GM21447 (cell line): ENCODE measurements around the gene PKD1L1.
"Not testable (repeated sequence)": the region's sequence is repeated elsewhere in the genome, so short reads cannot be mapped to it uniquely, and the experiment has no call there.

Experiments
- ATAC-seq: cut with Tn5 transposase; IDR thresholded peaks from one replicate; pipeline ENCODE4 v1.9.1; 2021; ENCODE audit not compliant: unreplicated experiment

PKD1L1 gene

DNA sequence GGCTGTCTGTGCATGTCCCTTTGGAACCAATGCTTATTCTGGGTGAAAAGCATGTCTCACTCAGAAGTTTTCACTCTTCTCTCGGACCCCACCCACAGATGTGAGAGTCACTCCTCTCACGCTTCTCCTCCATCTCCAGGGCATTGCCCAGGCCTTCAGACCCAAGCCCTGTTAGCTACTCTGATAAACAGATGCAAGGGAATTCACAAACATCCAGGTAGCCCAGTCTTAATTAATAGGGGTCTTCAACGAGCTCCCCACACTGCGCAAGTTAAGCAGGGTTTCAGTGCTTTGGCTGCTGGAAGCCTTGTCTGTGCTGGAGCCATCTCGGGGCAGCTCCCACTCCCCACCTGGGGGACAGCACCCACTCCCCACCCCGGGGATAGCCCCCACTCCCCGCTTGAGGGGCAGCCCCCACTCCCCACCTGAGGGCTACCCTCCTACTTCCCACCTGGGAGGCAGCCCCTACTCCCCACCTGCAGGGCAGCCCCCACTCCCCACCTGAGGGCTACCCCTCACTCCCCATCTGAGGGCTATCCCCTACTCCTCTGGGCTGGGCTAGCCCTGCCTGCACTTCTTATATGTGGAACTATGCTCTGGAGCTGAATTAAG is 8.7 kb downstream of the PKD1L1 start:
- ATAC-seq: no peak

DNA sequence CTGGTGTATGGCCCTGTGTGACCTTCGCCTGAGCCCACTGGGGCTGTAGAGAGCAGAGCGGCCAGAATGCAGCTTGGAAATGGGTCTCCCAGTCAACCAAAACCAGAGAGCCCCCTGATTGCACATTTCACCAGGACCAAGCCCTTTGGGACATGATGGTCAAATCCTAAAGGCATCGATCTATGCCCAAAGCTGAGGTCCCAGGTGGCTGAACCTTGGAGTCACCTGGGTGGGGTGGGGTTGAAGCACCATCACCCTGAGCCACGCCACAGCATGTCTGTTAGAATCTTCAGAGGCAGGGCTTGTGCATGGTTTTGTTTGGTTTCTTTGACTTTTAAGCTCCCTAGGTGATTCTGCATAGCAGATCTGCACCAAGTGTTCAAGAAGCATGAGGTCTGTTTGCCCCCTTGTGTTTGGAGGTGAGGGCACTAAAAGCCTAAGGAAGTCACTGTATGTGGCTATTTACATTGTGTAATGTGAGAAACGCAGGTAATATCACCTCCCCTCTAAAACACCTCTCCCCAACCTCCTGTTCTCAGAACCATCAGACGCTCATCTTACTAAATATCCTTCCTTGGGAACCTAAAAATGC is 9.6 kb downstream of the PKD1L1 start:
- no peak for ATAC-seq

DNA sequence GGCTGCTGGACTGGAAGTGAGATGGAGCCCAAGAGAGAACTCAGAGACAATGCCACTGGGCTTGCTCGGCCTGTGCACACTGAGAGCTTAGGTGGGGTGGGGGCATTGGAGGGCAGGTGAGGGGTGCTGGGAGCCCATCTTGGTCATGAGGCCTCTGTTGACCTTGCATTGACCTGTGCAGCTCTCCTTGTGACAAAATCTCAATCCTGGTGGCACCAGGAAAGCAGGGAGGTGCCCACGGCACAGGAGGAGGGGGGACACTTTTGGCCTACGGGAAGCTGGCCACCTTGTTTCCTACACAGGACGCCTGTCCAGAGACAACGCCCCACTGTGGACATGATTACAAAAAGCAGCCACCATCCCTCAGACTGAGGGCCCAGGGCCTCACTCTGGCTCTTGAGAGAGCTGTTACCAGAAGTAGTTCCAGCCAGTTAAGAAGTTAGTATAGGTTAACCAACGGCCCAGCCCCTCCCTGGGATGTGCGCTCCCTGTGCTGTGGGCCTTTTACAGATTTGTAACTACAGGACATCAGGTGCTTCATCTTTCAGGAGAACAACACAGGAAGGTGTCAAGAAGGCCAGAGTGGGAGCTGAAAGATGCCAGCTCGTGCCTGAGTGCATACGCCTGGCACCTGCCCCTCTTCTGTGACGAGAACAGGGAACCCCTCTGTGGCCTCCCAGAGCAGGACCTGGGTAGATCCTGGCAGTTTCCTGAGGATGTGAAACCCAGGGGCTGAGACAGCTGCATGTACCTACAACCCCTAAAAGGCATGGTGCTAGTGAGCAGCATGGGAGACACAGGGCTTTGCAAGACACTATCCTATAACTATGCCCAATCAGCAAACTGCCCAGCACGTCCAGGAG is 10.3 kb downstream of the PKD1L1 start:
- peak; percentile 64 for ATAC-seq

DNA sequence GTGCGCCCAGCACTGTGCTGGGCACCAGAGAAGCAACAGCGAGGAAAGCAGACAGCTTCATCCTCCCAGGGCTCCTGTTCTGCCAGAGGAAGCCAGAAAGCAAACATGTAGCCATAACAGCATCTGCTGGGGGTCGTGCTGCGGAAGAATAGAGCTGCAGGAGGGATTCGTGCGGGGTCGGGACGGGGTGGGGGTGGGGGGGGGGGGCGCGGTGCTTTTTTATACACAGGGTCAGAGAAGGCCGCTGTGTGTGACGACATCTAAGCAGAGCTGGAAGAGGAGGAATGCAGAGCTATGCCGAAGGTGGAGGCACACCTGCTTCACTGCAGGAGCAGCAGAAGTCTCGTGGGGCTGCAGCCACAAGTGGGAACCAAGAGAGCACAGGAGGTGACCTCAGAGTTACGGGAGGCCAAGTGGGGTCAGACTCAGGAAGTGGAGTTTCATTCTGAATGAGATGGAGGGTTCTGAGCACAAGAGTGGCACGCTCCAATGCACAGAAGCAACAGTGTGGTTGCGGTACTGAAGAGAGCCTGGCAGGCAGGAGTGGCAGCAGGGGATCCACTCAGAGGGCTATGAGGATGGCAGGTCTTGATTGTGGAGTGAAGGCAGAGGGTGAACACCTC is 11.1 kb downstream of the PKD1L1 start:
- peak; percentile 90 for ATAC-seq

DNA sequence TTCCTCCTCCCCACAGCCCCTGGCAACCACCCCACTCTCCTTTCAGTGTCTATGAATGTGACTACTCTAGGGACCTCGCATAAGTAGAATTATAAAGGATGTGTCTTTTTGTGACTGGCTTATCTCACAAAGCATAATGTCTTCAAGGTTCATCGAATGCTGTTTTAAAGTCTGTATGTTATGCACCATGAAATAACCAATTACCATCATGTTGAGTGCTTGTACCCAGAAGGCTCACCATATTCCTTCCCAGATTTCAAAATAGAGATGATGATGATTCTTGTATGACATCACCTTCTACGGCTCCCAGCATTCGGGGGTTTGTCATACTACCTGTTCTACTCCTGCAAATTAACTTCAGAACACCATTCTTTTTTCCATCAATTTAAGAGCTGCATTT is 11.9 kb downstream of the PKD1L1 start:
- ATAC-seq: no peak

DNA sequence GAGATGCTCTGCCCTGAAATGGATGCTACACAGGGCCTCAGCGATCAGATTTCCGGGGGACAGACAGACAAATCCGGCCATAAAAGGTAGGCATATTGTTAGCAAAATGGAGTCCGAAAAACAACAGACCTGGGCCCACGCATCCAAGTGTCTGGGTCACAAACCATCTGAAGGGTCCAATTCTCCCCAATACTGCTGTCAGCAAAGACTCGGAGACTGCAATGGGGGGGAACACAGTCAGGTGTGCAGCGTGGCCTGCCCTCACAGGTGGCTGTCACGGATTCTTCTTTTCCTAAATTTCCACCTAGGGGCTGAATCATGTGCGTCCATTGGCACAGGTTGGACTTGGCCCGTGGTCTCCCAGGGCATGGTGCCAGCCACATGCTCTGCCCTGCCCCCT is 12.9 kb downstream of the PKD1L1 start:
- no peak for ATAC-seq

DNA sequence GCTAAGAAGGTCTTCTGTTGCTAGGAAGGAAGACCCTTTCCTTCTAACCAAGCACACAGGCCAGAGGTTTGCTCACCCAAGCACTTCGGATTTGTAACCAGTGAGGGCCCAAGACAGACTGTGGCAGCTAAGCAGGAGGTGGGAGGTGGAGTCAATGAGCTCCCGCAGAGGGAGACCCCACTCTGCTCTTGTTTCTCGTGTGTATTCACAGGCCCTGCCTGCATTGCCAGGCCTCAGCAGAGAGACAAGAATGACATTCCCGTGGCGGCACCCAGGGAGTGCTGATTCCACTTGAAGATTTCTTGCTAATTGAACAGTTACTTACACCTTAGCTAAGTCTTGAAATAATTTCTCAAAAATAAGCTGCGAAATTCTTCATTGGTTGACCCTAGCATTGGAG is 13.4 kb downstream of the PKD1L1 start:
- no peak for ATAC-seq

DNA sequence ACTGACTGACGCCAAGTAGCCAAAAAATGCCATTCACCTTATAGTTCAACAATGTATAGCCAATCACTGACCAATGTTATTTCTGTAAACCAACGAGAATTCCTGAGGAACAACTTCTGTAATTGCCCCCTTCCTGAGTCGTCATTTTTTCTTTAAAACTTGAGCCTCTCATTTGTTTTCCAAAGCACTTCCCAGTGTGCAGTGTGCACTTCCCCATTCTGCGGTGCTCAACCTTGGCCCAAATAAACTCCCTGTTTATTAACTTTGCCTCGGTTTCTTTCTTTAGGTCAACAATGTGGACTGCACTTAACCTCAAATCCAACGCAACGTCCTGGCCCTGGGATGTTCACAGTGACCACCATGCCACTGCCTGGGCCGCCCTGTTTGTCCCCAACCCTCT is 15.1 kb downstream of the PKD1L1 start:
- no peak for ATAC-seq

DNA sequence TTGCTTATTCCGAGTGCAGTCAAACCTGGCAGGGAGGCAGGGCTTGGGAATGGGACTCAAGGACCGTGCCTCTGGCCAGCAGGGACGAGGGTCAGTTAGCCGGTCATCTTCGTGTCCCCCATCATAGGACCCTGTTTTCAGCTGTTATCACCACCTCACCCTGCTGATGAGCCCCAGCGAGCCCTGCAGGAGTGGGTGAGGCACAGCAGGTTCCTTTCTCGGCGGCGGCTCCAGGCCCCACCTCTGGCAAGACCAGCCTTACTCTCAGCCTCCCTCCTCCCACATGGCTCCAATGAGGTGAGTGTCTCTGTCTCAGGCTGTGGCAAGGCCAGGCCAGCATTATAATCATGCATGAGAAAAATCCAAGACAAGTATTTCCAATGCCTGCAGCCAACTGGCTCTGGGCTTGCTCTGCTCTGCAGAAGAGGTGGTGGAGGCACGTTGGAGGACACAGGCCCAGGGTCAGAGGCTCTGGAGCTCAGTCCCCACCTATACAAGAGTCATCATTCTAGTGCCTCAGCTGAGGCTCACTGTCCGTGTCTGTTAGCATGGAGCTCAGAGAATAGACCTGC is 15.7 kb downstream of the PKD1L1 start:
- no peak for ATAC-seq

DNA sequence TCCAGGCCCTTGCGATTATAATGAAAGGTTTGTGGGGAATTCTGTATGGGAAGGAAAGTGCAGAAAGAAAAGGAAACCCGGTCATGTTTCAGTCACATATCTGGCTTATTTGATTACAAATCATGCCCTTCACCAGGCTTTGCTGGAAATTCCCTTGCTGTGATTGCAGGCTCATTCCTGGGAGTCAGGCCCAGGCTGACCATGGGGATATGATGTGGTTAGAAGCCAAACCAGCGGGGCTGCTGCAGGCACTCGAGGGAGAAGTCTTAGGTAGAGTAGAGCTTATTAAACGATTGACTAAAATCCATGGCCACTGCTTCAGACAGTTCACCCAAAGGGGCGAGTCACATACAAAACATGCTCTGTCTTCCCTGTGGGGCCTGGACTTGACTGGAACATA is 16.2 kb downstream of the PKD1L1 start:
- ATAC-seq: no peak

DNA sequence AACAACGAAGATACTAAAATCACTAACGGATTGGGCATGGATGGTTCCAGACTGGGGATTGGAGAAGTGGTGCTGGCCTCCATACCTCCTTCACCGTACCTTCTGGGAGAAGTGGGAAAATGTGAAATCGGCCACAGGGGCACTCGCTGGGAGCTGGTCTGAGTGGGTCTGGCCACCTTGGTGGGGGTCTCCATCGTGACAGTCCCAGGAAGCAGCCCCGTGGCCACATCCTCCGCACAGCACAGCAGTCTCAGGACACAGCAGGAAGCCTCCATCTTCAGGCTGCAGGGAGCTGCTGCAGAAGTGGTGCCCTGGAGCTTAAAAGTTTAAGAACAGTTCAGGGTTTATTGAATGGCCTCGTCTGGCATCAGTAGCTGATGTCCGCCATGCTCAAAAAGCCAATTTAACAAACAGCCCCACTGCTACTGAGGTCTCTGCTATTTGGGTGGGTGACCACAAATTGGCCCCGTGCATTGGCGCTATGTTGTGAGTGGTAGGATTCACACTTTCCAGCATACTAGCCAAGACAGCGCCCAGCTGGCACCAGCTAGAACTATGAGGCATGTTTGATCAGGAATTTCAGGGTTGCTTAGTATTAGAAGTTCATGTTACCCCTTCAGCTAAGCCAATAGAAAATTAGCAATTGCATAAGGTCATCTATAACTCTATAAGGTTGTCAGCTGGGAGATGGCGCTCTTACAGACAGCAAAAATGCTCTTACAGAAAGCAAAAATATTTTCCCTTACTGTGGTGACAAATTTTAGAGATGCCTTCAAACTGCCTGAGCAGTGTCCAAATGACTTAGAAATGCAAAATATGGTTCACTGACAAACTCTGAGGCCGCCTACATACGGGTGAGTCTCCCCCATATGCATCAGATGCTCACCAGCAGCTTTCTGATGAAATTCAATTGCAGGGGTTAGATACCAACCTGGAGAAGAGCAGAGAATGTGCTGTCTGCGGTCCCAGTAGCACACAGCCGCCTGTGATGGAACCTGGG is 17.0 kb downstream of the PKD1L1 start:
- no peak for ATAC-seq

DNA sequence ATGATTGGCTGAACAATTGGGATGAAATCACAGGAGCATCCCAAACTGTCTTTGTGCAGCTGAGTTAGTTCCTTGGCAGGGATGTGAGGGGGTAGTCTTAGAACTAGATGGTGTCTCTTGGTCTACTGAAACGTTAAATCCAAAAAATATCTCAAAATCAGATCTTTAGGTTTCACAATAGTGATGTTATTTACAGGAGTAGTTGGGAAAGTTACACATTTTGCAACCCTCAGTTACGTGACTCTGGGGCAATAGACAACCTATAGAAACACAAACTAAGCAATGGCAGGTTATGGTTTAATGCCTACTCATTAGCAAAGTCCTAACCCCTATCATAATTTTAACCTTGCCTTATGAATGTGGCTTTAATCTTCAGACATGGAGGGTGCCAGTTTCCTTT is 24.0 kb downstream of the PKD1L1 start:
- ATAC-seq: no peak

DNA sequence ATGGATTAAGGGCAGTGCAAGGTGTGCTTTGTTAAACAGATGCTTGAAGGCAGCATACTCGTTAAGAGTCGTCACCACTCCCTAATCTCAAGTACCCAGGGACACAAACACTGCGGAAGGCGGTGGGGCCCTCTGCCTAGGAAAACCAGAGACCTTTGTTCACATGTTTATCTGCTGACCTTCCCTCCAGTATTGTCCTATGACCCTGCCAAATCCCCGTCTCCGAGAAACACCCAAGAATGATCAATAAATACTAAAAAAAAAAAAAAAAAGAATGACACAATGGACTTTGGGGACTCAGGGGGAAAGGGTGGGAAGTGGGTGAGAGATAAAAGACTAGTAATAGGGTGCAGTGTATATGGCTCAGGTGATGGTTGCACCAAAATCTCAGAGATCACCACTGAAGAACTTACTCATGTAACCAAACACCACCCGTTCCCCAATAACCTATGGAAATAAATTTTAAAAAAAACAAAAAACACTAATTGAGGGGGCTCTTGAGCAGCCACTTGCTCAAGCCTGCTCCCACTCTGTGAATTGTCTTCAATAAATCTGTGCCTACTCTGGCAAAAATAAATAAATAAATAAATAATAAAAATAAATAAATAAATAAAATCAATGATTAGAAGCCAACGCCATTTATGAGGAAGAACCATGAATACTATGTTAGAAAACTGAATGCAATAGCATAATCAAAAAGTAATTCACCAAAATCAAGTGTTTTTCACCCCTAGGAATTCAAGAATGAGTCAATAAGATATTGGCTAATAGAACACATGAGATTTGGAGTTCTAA is 25.0 kb downstream of the PKD1L1 start:
- not testable (repeated sequence) for ATAC-seq

DNA sequence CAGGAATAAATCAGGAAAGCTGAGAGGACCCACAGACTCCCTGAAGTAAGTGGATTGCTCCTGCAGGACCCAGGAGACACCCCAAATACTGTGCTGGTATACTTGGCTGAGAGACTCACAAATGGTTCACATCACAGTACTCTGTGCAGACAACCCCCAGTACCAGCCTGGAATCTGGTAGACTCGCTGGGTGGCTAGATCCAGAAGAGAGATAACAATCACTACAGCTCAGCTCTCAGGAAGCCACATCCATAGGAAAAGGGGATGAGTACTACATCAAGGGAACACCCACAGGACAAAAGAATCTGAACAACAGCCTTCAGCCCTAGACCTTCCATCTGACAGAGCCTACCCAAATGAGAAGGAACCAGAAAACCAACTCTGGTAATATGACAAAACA is 31.8 kb downstream of the PKD1L1 start:
- ATAC-seq: not testable (repeated sequence)

DNA sequence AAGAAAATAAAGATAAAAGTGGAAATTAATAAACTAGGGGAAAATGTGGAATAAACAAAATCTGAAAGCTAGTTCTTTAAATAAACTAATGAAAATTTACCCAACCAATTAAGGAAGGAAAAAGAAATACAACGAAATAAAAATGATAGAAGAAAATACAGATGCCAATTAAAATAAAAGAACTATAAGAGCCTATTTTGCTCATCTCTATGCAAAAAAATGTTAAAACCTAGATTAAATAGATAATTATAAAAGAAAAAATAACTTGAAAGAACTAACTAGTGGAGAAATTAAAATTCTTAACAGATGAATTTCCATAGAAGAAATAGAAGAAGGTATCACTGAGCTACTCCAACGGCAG is 32.7 kb downstream of the PKD1L1 start:
- no peak for ATAC-seq

DNA sequence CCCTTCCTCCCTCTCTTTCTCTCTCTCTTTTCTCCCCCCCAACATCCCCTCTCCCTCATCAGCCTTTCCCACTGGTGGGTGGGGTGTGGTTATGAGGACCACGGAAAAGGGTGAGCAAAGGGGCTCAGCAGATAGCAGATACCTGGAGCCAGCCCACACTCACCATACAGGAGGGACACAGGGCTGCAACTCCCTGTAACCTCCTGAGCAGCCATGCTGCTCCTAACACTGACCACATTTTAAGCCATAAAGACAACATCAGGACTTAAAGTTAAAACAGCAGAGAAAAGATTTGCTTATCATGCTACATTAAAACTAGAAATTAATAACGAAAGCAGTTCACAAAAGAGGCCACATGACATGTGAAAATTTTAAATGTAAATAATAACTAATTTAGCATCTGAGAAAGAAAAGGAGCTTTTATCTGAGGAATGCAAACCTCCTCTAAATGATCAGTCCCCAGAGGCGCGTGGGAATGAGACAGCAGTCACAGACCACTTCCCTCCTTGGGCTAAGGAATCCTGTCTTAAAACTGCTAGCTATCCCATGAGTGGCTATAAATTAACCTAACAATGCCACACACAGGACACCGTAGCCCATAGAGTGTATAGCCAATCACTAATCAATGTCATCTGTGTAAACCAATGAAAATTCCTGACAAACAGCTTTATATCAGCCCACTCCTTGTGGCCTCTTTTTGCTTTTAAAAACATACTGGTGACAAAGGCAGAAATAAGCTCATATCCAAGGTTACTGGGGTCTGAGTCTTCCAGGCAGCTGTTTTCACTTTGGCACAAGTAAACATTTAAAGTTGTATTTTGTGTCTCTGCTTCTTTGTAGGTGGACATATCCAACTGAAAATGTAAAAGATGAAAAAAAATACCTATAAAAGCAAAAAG is 33.3 kb downstream of the PKD1L1 start:
- no peak for ATAC-seq

DNA sequence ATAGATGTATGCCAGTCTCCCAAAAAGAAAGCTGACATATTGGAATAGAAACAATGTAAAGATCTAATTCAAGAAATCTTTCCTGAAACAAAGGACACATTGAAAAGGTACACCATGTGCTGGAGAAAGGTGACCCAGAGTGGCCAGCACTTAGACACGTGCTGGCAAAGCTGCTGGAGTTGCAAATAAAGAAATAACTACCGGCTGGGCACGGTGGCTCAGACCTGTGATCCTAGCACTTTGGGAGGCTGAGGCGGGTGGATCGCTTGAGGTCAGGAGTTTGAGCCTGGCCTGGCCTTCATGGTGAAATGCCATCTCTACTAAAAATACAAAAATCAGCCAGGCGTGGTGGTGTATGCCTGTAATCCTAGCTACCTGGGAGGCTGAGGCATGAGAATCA is 35.9 kb downstream of the PKD1L1 start:
- no peak for ATAC-seq

DNA sequence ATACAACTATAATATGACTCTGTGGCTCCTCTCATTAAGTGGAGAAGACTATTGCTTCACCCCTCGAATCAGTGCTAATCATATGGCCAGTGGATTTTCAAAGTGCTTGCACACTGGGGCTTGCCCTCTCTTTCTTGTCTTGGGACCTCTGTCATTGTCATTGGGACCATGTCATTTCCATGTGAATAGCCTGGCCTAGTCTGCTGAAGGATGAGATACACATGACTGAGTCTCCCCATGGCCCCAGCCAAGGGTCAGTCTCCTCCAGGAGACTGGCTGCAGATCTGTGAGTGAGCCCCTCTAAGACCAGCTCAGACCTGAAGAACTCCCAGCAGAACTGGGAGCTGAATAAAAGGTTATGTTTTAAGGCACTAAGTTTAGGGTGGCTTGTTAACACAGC is 39.5 kb downstream of the PKD1L1 start:
- no peak for ATAC-seq
